GM13976 (cell line): ENCODE measurements around the gene MALRD1.

ENCODE experiments used
- DNase-seq: peaks from one replicate; pipeline ENCODE4 v3.0.0; 2012; ENCODE audit warnings: low spot score
- in situ Hi-C: fragments of 300-500 bp; cut with MboI; formaldehyde crosslinking; loops from one replicate; pipeline ENCODE4 v1.12.0; 2022; ENCODE audit warnings: low sequenced_read_pairs, mixed read lengths, inconsistent platforms; ENCODE audit not compliant: unreplicated experiment
- TF ChIP-seq, protein P1 (sequence below): IDR thresholded peaks from 2 replicates; pipeline ENCODE4 v1.5.1; 2012; ENCODE audit warnings: borderline replicate concordance, mild to moderate bottlenecking; ENCODE audit not compliant: insufficient read depth; ENCODE audit errors: extremely low read depth, missing control alignments, control extremely low read depth

Gene MALRD1

DNA sequence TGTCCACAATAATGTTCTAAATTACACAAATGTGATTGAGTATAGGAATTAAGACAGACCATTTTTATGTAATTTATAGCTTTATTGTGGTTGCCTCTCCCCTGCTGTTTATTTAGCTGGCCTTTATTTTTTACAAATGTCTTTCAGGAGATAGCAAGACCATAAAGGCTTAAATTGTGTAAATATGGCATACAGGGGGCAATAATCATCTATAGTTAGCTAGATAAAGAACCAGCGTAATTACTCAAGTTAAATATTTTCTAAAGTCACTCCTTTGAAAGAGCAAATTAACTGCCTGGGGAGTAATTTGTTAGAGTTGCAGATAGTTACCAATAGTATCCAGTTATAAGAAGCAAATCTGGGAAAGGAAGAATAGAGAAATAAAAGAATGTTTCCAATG lies at the start of gene MALRD1:
Gene MALRD1 (plus strand): TSS at position 313 of the 400 bp plus-strand sequence. CDS start 138 bp downstream, outside the sequence.
- in situ Hi-C loops: no loop called here
- TF ChIP-seq, protein P1, sequence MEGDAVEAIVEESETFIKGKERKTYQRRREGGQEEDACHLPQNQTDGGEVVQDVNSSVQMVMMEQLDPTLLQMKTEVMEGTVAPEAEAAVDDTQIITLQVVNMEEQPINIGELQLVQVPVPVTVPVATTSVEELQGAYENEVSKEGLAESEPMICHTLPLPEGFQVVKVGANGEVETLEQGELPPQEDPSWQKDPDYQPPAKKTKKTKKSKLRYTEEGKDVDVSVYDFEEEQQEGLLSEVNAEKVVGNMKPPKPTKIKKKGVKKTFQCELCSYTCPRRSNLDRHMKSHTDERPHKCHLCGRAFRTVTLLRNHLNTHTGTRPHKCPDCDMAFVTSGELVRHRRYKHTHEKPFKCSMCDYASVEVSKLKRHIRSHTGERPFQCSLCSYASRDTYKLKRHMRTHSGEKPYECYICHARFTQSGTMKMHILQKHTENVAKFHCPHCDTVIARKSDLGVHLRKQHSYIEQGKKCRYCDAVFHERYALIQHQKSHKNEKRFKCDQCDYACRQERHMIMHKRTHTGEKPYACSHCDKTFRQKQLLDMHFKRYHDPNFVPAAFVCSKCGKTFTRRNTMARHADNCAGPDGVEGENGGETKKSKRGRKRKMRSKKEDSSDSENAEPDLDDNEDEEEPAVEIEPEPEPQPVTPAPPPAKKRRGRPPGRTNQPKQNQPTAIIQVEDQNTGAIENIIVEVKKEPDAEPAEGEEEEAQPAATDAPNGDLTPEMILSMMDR: no peak
- no peak for DNase-seq

- TF ChIP-seq, protein P1: no peak
- no peak for DNase-seq
These were observed 45.3 kb upstream of the MALRD1 start for GRCh38 chr10:19003341-19003740.

GRCh38 chr10:19012111-19012510 lies 36.5 kb upstream of the MALRD1 start:
- DNase-seq: no peak
- TF ChIP-seq, protein P1: no peak
- in situ Hi-C loops: no loop called here

More at GRCh38 chr10:19003341-19003740, 45.3 kb upstream of the MALRD1 start:
- in situ Hi-C loops: no loop called here

DNA sequence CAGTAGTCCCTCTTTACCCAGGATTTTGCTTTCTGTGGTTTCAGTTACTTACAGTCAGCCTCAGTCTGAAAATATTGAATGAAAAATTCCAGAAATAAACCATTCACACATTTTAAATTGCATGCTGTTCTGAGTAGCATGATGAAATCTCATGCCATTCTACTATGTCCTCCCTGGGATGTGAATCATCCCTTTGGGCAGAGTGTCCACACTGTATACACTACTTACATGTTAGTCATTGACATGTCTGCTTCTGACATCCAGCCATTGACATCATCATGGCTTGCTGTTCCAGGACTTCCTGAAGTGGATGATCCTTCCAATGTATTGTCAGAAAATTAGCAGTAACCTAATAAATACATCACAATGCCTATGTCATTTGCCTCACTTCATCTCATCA lies 34.6 kb upstream of the MALRD1 start:
- TF ChIP-seq, protein P1: no peak
- in situ Hi-C loops: no loop called here
- no peak for DNase-seq

- TF ChIP-seq, protein P1: no peak
- DNase-seq: no peak
- in situ Hi-C loops: no loop called here
These were observed 34.1 kb upstream of the MALRD1 start for GRCh38 chr10:19014498-19014897.

GRCh38 chr10:19017116-19017890 lies 31.3 kb upstream of the MALRD1 start:
- in situ Hi-C loops: no loop called here
- no peak for DNase-seq
- TF ChIP-seq, protein P1: no peak
